Fibroblast of the conjunctiva (primary cell): Measurements from ENCODE around the gene UBE2D3.

Experiments
- DNase-seq: peaks from one replicate; pipeline ENCODE4 v3.0.0-alpha.2; 2010; ENCODE audit warnings: low read depth

UBE2D3 gene

GRCh38 chr4:102789317-102789717, 38.0 kb downstream of the UBE2D3 start:
- peak; percentile 68 for DNase-seq

DNA sequence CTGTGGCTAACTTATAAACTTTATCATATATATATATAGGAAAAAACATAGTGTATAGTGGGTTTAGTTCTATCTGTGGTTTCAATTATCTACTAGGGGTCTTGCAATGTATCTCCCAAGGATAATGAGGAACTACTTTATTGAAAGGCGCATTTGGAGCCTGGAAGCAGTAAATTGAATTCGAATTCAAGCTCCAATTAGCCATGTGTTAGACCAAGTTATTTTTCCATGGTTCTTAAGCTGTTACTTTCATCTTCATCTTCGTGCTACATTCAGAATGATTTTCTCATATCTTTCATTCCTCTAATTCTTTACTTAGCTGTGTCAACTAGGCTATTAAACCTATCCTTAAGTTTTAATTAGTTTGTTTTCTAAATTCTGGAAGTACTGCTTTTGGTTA, 39.4 kb downstream of the UBE2D3 start:
- no peak for DNase-seq

GRCh38 chr4:102787096-102787881, 40.1 kb downstream of the UBE2D3 start:
- DNase-seq = peak; percentile 79

DNA sequence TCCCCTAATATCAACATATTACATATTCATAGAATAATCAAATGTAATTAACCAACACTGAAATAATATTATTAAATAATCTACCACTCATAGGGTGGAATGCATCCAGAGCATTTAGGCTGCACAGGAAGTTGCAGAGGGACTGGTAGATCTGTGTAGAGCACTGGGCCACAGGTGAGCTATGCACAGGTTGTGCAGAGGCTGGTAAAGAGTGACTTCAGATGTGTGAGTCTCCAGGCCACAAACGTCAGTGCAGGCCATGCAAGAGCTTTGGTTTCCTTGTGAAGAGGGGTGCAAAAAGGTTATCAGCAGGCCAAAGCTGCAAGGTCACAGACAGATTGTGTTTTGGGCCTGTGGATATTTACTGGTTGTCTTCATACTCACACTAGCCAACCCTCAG, 41.1 kb downstream of the UBE2D3 start:
- no peak for DNase-seq

DNA sequence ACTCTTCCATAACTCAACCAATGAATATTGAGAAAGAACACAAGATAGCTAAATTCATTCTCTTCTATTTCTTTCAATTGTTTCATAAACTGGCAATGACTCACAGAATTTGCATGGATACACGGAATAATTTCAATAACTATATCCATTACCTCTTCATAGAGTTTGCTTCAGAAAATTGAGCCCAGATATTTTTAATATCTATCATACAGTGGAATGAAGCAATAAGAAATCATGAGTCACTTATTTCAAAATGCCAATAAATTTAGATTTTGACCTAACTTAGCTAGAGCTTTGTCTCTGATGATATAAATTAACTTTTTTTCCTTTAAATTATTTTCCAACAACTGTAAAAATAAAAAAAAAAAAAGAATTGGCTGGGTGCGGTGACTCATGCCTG, 44.3 kb downstream of the UBE2D3 start:
- no peak for DNase-seq

DNA sequence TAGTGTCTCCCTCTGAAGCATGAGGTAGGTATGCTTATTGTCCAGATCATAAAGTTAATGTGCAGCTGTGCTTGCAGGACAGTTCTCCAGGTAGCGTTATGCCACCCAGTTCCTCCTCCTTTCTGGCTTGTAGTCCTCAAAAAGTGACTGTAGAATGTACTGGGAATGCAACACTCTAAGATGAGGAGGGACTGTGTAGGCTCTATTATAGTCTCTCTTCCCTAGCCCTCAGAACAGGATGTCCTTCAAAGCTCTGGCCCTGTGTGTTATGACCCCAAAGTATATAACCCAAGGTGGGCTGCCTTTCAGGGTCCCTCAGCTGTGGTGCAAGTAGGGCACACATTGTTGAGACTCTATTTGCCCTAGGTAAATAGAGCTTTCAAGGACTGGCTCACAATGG, 45.8 kb downstream of the UBE2D3 start:
- DNase-seq = no peak

GRCh38 chr4:102780476-102781144, 46.7 kb downstream of the UBE2D3 start:
- DNase-seq = no peak

GRCh38 chr4:102779204-102779603, 48.1 kb downstream of the UBE2D3 start:
- no peak for DNase-seq

DNA sequence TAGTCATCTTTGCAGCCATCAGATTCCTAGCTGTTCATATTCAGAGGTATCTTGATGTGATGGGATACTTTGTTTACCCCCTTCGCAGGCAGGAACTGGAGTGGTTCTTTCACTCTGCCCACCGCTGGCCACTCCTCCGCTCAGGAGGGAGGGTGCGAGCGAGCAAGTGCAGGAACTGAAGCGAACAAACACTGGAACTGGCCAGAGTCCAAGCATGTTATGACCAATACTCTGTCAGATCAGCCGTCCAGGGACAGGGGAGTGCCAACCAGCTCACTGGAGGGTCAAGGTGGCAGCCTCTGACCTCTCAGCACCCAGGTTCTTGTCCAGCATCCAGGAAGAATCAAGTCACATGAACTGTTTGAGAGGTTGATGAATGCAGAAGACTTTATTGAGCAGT, 48.6 kb downstream of the UBE2D3 start:
- DNase-seq = no peak

DNA sequence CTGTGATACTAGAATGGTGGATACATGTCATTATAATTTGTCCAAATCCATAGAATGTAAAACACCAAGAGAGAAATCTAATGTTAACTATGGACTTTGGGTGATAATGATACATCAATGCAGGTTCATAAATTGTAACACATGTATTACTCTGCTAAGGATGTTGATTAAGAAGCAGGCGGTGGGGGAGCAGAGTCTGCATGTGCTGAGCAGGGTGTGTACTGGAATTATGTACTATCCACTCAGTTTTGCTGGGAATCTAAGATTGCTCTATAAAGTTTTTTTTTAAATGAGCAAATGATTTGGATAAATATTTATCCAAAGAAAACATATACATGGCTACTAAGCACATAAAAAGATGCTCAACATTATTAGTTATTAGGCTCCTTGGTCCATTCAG, 51.5 kb downstream of the UBE2D3 start:
- no peak for DNase-seq

GRCh38 chr4:102774254-102774653, 53.1 kb downstream of the UBE2D3 start:
- DNase-seq = no peak

DNA sequence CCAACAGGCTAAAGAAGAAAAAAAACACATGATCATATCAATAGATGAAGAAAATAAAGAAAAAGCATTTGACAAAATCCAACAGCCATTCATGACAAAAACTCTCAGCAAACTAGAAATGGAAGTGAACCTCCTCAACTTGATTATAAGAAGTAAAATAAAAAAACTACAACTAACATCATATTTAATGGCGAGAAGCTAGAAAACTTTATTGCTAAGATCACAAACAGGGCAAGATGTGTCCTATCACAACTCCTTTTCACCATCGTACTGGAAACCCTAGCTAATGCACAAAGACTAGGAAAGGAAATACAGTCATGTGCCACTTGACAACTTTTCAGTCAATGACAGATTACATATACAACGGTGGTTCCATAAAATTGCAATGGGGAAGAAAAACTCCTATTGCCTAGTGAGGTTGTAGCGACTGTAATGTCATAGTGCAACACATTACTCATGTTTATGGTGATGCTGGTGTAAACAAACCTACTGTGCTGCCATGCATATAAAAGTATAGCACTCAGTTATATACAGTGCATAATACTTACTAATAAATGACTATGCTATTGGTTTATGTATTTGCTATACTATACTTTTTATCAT, 54.5 kb downstream of the UBE2D3 start:
- DNase-seq = no peak

DNA sequence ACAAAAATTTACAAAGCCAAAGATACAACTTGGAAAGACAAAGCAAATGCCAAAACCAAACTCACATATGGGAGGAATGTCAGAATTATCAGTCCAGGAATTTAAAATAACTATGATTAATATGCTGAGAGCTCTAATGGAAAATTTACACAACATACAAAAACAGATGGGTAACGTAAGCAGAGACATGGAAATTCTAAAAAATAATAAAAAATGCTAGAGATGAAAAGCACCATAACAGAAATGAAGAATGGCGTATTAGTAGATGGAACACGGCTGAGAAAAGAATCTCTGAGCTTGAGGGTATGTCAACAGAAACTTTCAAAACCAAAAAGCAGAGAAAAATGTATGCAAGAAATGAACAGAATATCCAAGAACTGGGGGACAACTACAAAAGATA, 62.5 kb downstream of the UBE2D3 start:
- DNase-seq = no peak

- DNase-seq = no peak
Observed at GRCh38 chr4:102761906-102762305, 65.4 kb downstream of the UBE2D3 start.

DNA sequence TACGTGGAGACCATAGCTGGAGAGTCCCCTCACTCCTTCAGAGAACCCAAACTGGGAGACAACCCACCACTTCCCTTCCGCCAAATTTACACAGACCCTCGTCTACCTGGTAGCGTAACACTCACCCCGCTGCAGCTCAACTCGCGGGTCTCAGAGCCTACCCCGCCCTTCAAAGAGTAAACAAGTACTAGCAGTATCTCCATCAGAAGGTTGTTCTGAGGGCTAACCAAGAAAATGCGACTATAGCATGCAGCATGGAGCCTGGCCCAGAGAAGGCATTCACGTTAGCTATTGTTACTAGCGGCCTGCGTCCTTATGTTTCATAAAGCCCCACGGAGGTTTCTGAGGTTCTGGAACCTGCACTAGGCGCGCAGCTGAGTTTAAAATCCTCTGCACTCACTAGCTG, 66.1 kb downstream of the UBE2D3 start:
- no peak for DNase-seq

GRCh38 chr4:102760645-102761295, 66.6 kb downstream of the UBE2D3 start, which contains the start of gene MANBA:
TSS of gene MANBA (minus strand) at chr4:102760968. CDS start at chr4:102760894, 74 bp downstream.
- peak; percentile 34 for DNase-seq

DNA sequence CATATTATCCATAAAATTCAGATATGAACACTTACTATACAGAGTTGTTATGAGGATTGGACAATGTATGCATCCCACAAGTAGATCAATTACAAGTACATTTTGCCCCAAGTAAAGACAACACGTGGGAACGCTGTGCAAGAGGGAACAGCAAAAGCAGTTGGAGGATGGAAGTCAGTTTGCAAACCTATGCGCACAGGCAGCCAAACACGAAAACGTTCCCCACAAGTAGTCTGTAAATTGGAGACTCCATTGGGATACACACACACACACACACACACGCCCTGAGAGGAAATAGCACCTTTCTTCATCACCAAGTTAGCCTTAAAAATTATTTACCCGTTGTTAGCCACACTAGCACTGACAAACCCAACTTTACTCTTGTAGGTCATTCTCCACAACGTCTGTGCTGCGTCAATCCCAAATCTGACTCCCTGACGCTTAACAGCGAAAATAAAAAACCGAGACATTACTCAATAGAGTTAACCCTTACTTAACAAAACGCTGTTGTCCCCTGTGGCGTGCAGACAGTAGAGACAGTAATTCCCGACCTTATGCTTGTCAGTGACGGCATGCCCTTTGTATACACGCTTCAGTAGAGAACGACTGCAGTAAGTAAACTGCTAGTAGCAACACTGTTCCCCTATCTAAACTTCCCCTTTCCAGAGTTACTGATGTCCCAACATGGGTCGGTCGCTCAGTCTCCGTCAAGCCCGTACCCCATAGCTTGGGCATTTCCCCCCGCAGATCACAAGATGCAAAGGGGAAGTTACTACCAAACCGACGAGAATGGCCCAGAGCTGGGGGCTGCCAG, 67.3 kb downstream of the UBE2D3 start:
- DNase-seq = no peak

DNA sequence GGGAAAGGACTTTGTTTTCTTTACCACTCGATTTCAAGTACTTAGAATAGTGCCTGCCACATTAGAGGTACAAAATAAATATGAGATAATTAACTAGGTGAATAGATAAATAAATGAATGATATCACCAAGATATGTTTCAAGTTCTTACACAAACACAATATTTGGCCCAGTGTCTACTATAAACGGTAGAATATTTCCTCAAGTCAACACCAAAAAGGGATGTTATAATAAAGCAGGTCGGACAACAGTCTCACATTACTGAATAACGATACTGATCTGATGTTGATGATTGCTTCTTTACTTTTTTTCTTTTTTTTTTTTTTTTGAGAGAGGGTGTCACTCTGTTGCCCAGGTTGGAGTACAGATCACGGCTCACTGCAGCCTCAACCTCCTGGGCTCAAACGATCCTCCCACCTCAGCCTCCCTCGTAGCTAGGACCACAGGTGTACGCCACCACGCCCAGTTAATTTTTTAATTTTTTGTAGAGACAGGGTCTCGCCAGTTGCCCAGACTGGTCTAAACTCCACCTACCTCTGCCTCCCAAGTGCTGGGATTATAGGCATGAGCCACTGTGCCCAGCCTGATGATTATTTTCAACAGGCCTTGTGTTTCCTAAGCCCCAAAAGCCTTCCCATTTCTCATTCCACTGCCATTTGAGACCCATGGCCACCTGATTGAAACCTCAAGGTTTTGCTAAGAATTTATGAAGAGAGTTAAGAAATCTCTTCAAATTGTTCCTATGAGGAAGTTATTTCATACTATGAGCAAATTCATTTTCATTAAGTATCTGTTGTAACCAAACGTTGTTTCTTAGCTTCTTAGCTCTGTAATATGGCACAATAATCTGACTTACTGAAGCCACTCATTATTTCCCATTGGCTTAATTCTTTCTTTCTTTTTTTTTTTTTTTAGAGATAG, 68.8 kb downstream of the UBE2D3 start:
- DNase-seq = no peak

DNA sequence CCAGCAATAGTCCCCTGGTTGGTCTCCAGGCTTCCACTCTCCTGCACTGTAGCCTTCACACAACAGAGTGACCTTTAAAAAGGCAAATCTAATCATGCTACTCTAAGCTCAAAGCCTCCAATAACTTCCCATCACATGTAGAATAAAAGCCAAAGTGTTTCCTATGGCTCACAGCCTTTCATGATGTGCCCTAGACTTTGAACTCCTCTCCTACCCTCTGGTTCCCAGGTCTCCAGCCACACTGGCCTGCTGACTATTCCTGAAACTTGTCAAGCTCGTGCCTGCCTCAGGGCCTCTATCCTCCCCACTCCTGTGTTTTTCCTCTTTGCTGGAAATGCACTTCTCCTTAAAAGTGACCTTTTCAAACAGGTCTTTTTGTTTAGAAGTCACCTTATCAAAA, 69.7 kb downstream of the UBE2D3 start:
- DNase-seq = no peak

- no peak for DNase-seq
Observed at GRCh38 chr4:102754044-102754443, 73.3 kb downstream of the UBE2D3 start.

DNA sequence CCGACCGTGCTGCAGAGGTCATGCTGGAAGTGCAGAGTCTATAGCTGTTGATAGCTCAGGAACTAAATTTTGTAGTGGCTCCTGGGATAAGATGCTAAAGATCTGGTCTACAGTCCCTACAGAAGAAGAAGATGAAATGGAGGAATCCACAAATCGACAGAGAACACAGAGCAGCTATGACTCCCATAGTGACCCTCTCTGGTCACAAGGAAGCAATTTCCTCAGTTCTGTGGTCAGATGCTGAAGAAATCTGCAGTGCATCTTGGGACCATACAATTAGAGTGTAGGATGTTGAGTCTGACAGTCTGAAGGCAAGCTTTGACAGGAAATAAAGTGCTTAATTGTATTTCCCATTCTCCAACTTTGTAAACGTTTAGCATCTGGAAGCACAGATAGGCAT, 75.4 kb downstream of the UBE2D3 start:
- DNase-seq = no peak
